Measurements from ENCODE around the gene SLCO2A1.

The SLCO2A1 gene

DNA sequence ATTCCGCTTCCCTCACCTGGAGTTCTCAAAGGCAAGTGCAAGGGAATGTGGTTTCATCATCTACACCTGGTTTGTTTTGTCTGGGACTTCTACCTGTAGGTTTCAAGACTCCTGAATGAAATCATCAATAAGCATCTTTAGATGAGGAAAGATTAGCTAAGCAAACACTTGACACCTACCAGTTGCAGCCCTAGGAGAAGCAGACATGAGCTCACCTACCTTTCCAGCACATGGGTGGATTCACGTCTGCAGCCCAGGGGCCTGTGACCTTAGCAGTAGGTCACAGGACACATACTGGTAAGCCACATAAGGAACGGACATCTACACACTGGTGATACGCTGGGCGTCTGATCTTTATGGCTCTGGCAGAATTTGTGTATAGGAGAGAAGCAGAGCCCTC, 26.7 kb downstream of the SLCO2A1 start:
- Histone ChIP-seq H3K27ac (ENCODE audit: low read length) (no peak overlapping the region), H3K9me3 (replicated peaks; ENCODE audit: insufficient read depth, low read length) (no peaks in the 10 kb centered on the region), H3F3A (ENCODE audit: insufficient read depth, low read length) (no peaks in the 10 kb centered on the region), H3K36me3 (replicated peaks; ENCODE audit: insufficient read depth, low read length) (no peaks in the 10 kb centered on the region), H3K4me1 (ENCODE audit: low read length) (no peaks in the 10 kb centered on the region), H2AFZ (ENCODE audit: low read length) (no peak overlapping the region), H3K79me2 (ENCODE audit: low read length) (no peaks in the 10 kb centered on the region), H3K4me2 (ENCODE audit: low read depth, low read length) (no peak overlapping the region), H3K9me2 (replicated peaks; ENCODE audit: insufficient read depth, low read length) (no peaks in the 10 kb centered on the region), H4K20me1 (ENCODE audit: insufficient read depth, low read length) (no peaks in the 10 kb centered on the region), H3K27me3 (replicated peaks; ENCODE audit: insufficient read depth, low read length) (no peaks in the 10 kb centered on the region), H3K4me3 (ENCODE audit: low read length) (no peak overlapping the region), H3K9ac (ENCODE audit: low read length) (no peak overlapping the region)
- DNase-seq: no peak
- TF ChIP-seq, protein P1, sequence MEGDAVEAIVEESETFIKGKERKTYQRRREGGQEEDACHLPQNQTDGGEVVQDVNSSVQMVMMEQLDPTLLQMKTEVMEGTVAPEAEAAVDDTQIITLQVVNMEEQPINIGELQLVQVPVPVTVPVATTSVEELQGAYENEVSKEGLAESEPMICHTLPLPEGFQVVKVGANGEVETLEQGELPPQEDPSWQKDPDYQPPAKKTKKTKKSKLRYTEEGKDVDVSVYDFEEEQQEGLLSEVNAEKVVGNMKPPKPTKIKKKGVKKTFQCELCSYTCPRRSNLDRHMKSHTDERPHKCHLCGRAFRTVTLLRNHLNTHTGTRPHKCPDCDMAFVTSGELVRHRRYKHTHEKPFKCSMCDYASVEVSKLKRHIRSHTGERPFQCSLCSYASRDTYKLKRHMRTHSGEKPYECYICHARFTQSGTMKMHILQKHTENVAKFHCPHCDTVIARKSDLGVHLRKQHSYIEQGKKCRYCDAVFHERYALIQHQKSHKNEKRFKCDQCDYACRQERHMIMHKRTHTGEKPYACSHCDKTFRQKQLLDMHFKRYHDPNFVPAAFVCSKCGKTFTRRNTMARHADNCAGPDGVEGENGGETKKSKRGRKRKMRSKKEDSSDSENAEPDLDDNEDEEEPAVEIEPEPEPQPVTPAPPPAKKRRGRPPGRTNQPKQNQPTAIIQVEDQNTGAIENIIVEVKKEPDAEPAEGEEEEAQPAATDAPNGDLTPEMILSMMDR (IDR thresholded peaks at IDR 0.05; ENCODE audit: low read length): no peak
- no peak for TF ChIP-seq EZH2 (optimal IDR thresholded peaks at IDR 0.05; ENCODE audit: low read depth, low read length)
- TF ChIP-seq EZH2phosphoT487 (IDR thresholded peaks at IDR 0.05; ENCODE audit: low read length): no peak

DNA sequence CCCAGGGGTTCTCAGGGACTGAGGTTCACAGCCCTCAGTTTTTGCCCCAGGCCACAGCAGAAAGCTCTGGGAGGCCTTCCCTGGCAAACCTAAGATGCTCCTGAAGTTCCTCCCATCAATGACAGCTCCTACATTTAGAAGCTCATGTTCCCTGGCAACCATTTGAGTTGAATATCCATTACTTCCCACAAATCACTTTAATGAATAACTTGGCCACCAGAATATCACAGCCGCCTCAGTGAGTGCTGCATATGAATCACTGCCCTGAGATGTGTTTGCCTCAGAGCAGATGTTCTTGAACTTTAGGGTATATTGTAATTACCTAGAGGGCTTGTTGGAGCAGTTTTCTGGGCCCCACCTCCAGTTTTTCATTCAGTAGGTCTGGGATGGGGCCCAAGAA, 27.4 kb downstream of the SLCO2A1 start:
- no peaks in the 10 kb centered on the region for H3K4me1 ChIP-seq (ENCODE audit: low read length)
- no peak overlapping the region for H3K4me2 ChIP-seq (ENCODE audit: low read depth, low read length)
- no peak overlapping the region for H3K4me3 ChIP-seq (ENCODE audit: low read length)
- no peak overlapping the region for H3K27ac ChIP-seq (ENCODE audit: low read length)
- no peaks in the 10 kb centered on the region for H3K79me2 ChIP-seq (ENCODE audit: low read length)
- H3K27me3 ChIP-seq (replicated peaks; ENCODE audit: insufficient read depth, low read length): no peaks in the 10 kb centered on the region
- TF ChIP-seq, protein P1 (IDR thresholded peaks at IDR 0.05; ENCODE audit: low read length): no peak
- TF ChIP-seq EZH2phosphoT487 (IDR thresholded peaks at IDR 0.05; ENCODE audit: low read length): no peak
- no peak for TF ChIP-seq EZH2 (optimal IDR thresholded peaks at IDR 0.05; ENCODE audit: low read depth, low read length)
- H3K9me2 ChIP-seq (replicated peaks; ENCODE audit: insufficient read depth, low read length): no peaks in the 10 kb centered on the region
- no peaks in the 10 kb centered on the region for H3K9me3 ChIP-seq (replicated peaks; ENCODE audit: insufficient read depth, low read length)
- H3K9ac ChIP-seq (ENCODE audit: low read length): no peak overlapping the region
- no peaks in the 10 kb centered on the region for H4K20me1 ChIP-seq (ENCODE audit: insufficient read depth, low read length)
- H3K36me3 ChIP-seq (replicated peaks; ENCODE audit: insufficient read depth, low read length): no peaks in the 10 kb centered on the region
- no peak overlapping the region for H2AFZ ChIP-seq (ENCODE audit: low read length)
- no peaks in the 10 kb centered on the region for H3F3A ChIP-seq (ENCODE audit: insufficient read depth, low read length)
- DNase-seq: no peak

DNA sequence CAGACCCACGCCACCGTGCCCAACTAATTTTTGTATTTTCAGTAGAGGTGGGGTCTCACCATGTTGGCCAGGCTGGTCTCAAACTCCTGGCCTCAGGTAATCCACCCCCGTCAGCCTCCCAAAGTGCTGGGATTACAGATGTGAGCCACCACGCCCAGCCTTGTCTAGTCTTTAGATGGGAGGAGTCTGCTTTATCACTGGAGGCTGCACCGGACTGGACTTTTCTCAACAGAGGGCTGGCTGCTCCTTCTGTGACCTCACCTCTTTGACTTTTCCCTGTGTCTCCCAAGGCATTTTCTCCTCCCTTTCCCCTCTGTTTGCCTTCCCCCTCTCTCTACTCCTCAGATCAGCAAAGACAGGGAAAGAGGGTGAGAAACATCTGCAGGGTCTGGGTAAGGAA, 28.5 kb downstream of the SLCO2A1 start:
- Histone ChIP-seq H3K27ac (ENCODE audit: low read length) (no peak overlapping the region), H3K4me1 (ENCODE audit: low read length) (no peaks in the 10 kb centered on the region)

More for the DNA sequence above, 28.5 kb downstream of the SLCO2A1 start:
- H4K20me1 ChIP-seq (ENCODE audit: insufficient read depth, low read length): no peaks in the 10 kb centered on the region
- H3K9me2 ChIP-seq (replicated peaks; ENCODE audit: insufficient read depth, low read length): no peaks in the 10 kb centered on the region
- no peak overlapping the region for H3K4me2 ChIP-seq (ENCODE audit: low read depth, low read length)
- no peaks in the 10 kb centered on the region for H3K36me3 ChIP-seq (replicated peaks; ENCODE audit: insufficient read depth, low read length)
- H3K4me3 ChIP-seq (ENCODE audit: low read length): no peak overlapping the region
- H3K27me3 ChIP-seq (replicated peaks; ENCODE audit: insufficient read depth, low read length): no peaks in the 10 kb centered on the region
- H3F3A ChIP-seq (ENCODE audit: insufficient read depth, low read length): no peaks in the 10 kb centered on the region
- no peaks in the 10 kb centered on the region for H3K9me3 ChIP-seq (replicated peaks; ENCODE audit: insufficient read depth, low read length)
- TF ChIP-seq EZH2 (optimal IDR thresholded peaks at IDR 0.05; ENCODE audit: low read depth, low read length) (no peak), EZH2phosphoT487 (IDR thresholded peaks at IDR 0.05; ENCODE audit: low read length) (no peak)
- TF ChIP-seq, protein P1 (IDR thresholded peaks at IDR 0.05; ENCODE audit: low read length): no peak
- no peak for DNase-seq
- no peaks in the 10 kb centered on the region for H3K79me2 ChIP-seq (ENCODE audit: low read length)
- no peak overlapping the region for H3K9ac ChIP-seq (ENCODE audit: low read length)
- no peak overlapping the region for H2AFZ ChIP-seq (ENCODE audit: low read length)

Measured in MM.1S (cell line).